ENCODE results near the gene DHX57. TPM values are rescaled to one million over a fixed set of nuclear protein-coding genes. Genes with fewer than 3 reads are reported as not detected.
A peak's percentile ranks its signal among the peaks of the same experiment; 100 is the strongest.

The DHX57 gene
- total RNA-seq (10 to 100 TPM in 2 of 6 donors, 1 to 10 TPM in 4; 7.4 to 12.1 (median 9.1) TPM), polyA plus RNA-seq (10 to 100 TPM in 1 of 2 donors, 1 to 10 TPM in 1; 6.0 to 11.7 TPM)

- peak; percentile 100 for ATAC-seq
- H3K9me3 ChIP-seq = no peaks in the 10 kb centered on the region
- DNase-seq = peak; percentile 85 to 96 (median 89)
- H3K4me3 ChIP-seq = peak within 1 kb of the TSS; percentile 53 to 88 (median 82)
- intact Hi-C loops (cut with DNase I) = no loop called here
- no peaks in the 10 kb centered on the region for H3K27me3 ChIP-seq
- peak within 1 kb of the TSS; percentile 22 to 48 (median 30) for H3K27ac ChIP-seq
- TF ChIP-seq CTCF (IDR thresholded peaks at IDR 0.05) = no peak
- no peaks in the 10 kb centered on the region for H3K36me3 ChIP-seq
- peaks cover 0 to 6% (median 3%) of the 10 kb centered on the region in 3 donors for H3K4me1 ChIP-seq
- WGBS, 2 donors = 0 to 1% methylated on average over 52 of the region's 52 CpGs
- no peak for FAIRE-seq
Observed at GRCh38 chr2:38875576-38876367, at the start of gene DHX57, which contains the start of gene MORN2. Gene DHX57, minus strand, starts transcription at chr2:38875934. Its CDS starts 7,529 bp downstream, at chr2:38868405. Gene MORN2, plus strand, starts transcription at chr2:38875976.

GRCh38 chr2:38922902-38923301 lies 47.2 kb upstream of the DHX57 start:
- no peak for DNase-seq

GRCh38 chr2:38922389-38922788 lies 46.7 kb upstream of the DHX57 start:
- Histone ChIP-seq H3K4me3 (no peak overlapping the region), H3K4me1 (no peaks in the 10 kb centered on the region)

More at GRCh38 chr2:38922902-38923301, 47.2 kb upstream of the DHX57 start:
- intact Hi-C loops (cut with DNase I) = no loop called here
- ATAC-seq (no peak), FAIRE-seq (no peak)
- Histone ChIP-seq H3K36me3 (no peaks in the 10 kb centered on the region), H3K27ac (no peak overlapping the region), H3K9me3 (no peaks in the 10 kb centered on the region), H3K4me3 (no peak overlapping the region), H3K27me3 (no peaks in the 10 kb centered on the region), H3K4me1 (no peaks in the 10 kb centered on the region)
- no peak for TF ChIP-seq CTCF (IDR thresholded peaks at IDR 0.05)
- 90 to 95% methylated on average over 2 of the region's 2 CpGs for WGBS, 2 donors

GRCh38 chr2:38912619-38913018 lies 36.9 kb upstream of the DHX57 start:
- intact Hi-C loops (cut with DNase I) = no loop called here
- FAIRE-seq (no peak), DNase-seq (no peak), ATAC-seq (no peak)
- Histone ChIP-seq H3K27me3 (no peaks in the 10 kb centered on the region), H3K36me3 (no peaks in the 10 kb centered on the region), H3K4me3 (no peak overlapping the region), H3K4me1 (no peaks in the 10 kb centered on the region), H3K9me3 (no peaks in the 10 kb centered on the region), H3K27ac (no peak overlapping the region)
- 58 to 85% methylated on average over 1 of the region's 1 CpG for WGBS, 2 donors
- no peak for TF ChIP-seq CTCF (IDR thresholded peaks at IDR 0.05)

More at GRCh38 chr2:38922389-38922788, 46.7 kb upstream of the DHX57 start:
- TF ChIP-seq CTCF (IDR thresholded peaks at IDR 0.05) = no peak
- ATAC-seq (no peak), DNase-seq (no peak), FAIRE-seq (no peak)
- H3K36me3 ChIP-seq = no peaks in the 10 kb centered on the region
- intact Hi-C loops (cut with DNase I) = no loop called here
- 84 to 87% methylated on average over 4 of the region's 4 CpGs for WGBS, 2 donors
- H3K27me3 ChIP-seq = no peaks in the 10 kb centered on the region
- no peak overlapping the region for H3K27ac ChIP-seq
- H3K9me3 ChIP-seq = no peaks in the 10 kb centered on the region

- ATAC-seq (no peak), FAIRE-seq (no peak), DNase-seq (no peak)
- no peak for TF ChIP-seq CTCF (IDR thresholded peaks at IDR 0.05)
- Histone ChIP-seq H3K27ac (no peak overlapping the region), H3K4me3 (no peak overlapping the region), H3K27me3 (no peaks in the 10 kb centered on the region), H3K4me1 (no peaks in the 10 kb centered on the region), H3K9me3 (no peaks in the 10 kb centered on the region), H3K36me3 (no peaks in the 10 kb centered on the region)
- intact Hi-C loops (cut with DNase I) = no loop called here
- 77 to 98% methylated on average over 1 of the region's 1 CpG for WGBS, 2 donors
Observed at GRCh38 chr2:38911191-38911590, 35.5 kb upstream of the DHX57 start.
